HG03460 (cell line): ENCODE data around the gene AMOTL2.

Experiments used
- ATAC-seq: cut with Tn5 transposase; IDR thresholded peaks from one replicate; pipeline ENCODE4 v1.9.1; 2021; ENCODE audit not compliant: unreplicated experiment

Gene AMOTL2

DNA sequence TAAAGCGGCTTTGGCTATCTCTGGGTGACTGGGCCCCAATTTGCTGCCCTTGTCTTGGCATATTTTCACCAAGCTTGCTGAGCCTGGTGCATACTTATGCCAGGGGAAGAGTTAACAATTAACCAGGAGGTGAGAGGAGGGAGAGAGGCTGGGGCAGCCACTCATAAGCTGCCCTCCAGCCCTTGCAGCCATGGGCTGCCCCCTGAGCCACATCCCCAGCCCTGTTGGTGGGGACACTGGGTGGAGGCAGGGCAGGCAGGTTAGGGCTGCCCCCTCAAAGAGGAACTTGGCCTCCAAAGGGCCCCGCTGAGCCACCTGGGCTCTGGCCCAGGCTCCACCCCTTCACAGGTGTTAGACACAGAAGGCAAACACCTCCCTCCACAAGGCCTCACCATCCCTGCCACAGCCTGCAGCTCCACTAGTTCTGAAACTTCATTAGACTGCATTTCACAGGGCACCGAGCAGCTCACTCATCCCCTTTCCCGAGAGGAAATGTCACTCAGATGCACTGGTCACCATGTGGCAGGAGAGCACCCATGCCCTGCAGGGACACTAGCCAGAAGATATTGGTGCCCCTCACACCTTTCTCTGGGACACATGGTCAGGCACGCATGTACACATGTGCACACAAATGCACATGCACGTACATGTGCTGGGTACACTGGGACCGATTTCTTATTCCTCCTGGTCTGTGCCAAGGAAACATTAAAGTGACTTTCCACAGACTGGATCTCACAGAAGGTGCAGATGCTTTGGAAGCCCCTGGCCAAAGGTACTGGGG, 20.2 kb downstream of the AMOTL2 start:
- ATAC-seq, result no peak

DNA sequence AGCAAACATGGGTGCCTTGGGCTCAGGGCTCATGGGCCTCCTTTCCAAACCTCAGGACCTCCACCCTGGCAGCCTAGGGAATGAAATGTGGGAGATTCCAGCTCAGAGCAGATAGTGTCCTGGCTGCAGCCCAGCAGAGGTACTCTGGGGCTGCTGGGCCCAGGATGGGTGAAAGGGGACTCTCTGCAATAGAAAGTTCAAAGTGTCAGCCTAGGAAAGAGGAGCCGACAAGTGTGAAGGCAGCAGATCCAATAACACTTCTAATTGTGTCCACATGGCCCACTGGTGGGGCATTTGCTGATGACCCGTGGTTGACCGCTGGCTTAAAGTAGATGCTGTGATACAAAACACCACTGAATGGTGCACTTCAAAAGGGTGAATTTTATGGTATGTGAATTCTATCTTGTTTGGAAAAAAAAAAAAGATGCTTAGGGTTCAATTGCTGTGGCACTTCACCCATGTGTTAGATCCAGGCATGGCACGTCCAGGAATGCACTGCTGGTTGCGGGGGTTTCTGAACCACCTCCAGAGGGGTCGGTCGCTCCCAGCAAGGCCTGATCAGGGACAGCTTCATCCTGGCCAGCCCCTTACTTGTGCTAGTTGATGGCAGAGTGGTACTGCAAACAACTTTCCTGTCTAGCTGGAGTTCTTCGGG, 20.9 kb downstream of the AMOTL2 start:
- ATAC-seq, result no peak

GRCh38 chr3:134352031-134352671, 22.1 kb downstream of the AMOTL2 start:
- no peak for ATAC-seq

DNA sequence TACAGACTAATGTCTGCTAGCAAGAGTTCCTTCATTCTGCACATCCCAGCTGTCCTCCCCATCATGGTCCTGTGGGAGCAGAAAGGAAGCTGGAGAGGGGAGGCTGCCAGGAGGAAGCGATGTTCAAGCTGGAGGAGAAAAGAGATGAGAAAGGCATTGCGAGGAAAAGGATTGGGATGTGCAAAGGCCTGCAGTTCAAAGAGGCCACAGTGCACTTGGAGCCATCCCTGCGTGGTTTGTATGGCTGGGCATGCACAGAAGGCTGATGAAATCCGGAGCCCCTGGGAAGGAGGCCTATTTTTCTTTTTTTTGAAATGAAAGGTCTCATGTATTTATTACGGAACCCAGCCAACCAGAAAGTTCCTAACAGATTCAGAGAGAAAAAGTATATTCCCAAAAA, 22.8 kb downstream of the AMOTL2 start:
- ATAC-seq, result no peak

DNA sequence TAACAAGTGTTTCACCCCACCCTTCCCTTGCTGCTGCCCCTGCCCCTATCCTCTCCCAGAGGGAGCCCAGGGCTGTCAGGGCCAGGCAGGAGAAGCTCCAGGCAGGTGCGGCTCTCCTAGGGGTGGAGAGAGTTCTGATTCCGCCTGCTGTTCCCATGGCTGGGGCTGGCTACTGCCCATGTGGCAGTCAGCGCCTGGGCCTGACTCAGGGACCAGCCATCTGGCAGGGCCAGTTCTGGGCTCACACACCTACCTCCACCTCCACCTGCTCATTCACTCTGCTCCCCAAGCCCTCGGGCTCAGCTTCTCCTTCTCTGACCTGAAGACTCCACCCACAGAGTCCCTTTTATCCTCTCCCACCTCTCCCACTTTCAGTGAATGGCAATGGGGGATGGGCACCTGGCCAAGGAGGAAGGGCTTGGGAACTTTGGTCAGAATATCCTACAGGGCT, 23.4 kb downstream of the AMOTL2 start:
- no peak for ATAC-seq

DNA sequence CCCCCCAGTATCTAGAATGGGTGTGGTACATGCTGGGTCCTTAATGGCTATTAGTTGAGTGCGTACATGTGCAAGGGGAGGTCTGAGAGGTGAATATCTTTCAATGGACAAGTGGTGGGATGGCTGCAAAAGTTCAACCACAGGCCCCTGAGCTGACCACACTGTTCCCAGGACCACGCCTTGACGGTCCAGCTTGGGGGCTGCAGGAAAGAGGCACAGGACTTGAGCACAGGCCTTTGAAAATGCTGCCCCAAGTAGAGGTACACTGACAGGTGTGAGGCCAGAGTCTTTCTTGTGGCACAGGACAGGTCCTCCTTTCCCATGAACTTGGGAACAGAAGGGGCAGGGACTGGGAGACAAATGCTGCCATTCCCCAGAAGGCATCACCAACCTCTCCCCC, 24.0 kb downstream of the AMOTL2 start:
- ATAC-seq, result no peak

DNA sequence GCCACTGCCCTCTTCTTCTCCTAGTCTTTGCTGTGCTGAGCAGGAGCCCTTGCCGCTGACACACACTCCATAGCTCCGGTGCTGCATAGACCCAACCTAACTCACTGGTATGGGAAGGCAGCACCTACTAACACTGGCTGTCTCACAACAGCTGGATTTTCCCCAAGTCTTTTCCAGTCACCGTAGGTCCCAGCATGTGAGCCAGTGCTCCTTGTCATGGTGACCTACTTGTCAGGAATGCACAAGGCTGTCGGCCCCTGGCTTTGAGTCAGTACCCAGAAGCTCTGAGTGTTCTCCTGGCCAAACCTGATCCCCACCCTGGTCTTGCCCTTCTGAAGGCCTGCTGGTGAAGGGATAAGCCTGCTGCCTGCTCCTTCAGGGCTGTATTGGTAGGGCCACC, 25.7 kb downstream of the AMOTL2 start:
- ATAC-seq, result no peak

GRCh38 chr3:134347551-134347950, 26.7 kb downstream of the AMOTL2 start:
- no peak for ATAC-seq

GRCh38 chr3:134346744-134347143, 27.5 kb downstream of the AMOTL2 start:
- ATAC-seq, result no peak

DNA sequence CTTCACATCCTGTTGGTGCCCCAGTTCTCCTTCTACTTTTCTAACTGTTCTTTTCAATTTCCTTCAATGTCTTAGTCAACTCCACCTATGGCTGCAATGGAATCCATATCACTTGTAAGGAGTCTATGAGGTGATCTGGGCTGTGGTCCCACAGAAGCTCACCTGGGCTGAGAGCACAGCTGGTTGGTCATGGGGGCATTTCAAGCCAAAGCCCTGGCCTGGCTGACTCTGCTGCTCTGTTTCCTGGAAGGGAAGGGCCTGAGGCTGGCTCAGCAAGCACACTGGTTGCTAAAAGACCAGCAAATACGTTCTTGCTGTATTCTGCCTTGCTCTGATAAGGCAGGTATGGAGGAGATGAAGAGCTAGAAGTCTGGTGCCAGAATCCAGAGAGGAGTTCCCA, 29.0 kb downstream of the AMOTL2 start:
- ATAC-seq, result no peak

DNA sequence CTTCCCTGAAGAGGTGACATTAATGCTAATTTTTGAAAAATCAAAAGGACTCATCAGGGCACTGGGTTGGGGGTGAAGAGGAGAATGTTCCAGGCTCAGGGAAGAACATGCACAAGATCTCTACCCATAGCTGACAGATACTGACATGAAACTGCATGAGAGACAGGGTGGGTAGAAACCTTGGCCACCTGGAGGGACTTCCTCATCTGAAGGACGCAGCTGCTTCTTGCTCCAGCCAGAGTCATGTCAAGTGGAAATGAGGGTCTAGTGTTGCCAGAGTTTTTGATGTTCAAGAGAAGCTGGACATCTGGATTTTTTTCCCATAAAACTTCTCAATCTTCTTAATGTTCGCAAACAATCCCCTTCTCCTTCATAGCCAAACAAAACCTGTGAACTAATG, 29.7 kb downstream of the AMOTL2 start:
- ATAC-seq, result no peak

GRCh38 chr3:134342259-134342658, 32.0 kb downstream of the AMOTL2 start:
- ATAC-seq, result no peak

GRCh38 chr3:134341389-134341788, 32.9 kb downstream of the AMOTL2 start:
- no peak for ATAC-seq

GRCh38 chr3:134340982-134341365, 33.3 kb downstream of the AMOTL2 start:
- ATAC-seq, result no peak

DNA sequence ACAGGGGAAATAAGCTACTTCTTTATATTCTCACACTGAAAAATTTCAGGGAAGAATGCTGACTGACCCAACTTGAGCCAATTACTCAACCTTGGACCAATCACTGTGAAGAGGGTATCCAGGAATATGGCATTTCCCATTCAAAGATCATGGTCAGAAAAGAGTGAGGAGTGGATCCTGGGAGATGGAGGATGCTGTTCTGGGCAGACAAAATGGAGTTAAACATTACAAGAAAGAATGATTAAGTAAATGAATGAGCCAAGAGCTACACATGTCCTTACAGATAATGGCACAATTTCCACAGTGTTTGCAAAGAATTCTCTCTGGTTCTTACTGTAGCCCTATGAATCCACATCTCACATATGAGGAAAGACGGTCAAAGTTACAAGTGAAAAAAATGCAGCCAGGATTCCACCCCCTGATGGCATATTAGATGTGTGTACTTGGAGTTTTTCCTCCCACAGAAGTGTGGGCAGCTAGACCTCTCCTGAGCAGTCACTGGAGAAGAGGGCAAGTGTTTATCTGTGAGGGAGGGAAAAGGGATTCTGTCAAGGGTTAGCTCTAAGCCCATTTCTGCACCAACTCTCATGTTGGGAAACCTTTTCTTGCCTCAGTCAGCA, 33.8 kb downstream of the AMOTL2 start:
- ATAC-seq, result no peak

GRCh38 chr3:134339913-134340312, 34.3 kb downstream of the AMOTL2 start:
- no peak for ATAC-seq

DNA sequence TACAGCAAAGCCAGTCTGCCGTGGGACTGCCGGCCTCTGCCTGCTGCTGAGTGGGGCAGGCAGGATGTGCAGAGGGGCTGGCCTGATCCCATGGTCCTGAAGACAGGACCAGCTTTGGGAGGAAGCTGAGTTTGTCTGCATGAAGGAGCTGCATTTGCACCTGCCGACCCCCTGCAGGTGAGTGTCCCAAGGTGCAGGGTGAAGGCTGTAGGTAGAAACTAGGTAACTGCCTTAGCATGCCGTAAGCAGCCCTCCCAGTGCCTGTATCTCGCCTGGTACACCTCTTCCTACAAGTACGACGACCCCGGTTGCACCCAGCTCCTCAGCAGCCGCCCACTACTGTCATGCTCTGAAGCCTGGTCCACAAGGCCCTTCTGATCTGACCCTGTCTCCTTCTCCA, 34.9 kb downstream of the AMOTL2 start:
- ATAC-seq, result no peak

- no peak for ATAC-seq
These were observed 35.6 kb downstream of the AMOTL2 start for GRCh38 chr3:134338516-134339261.

- no peak for ATAC-seq
These were observed 36.1 kb downstream of the AMOTL2 start for GRCh38 chr3:134338201-134338512.

DNA sequence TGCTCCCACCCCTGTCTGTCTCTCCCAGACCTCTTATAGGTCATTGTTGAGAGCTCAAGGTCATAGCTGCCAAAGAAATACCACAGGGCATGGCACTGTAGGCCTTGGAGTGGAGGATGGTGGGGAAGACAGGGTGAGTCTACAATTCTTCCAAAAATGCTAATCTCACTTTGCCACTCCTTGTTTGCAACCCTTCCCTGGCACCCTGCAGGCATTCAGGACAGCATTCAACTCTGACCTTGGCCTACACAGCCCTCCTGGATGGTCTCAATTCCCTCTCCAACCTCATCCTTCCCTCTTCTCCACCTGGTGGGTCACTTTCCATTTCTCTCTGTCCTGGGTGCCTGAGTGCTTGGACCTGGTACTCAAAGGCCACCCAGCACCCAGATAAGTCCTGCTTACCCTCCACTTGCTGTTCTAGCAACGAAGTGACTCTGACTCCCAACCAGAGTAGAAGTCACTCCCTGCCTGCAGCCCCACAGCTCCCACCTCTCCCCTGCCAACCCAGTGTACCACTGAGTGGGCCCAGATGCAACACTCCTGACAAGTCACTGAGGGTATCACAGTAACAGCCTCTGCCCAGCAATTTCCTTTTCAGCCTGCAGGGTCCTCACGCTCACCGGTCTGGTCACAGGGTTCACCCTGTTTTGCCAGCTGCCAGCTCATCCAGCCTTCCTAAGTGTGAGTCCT, 36.6 kb downstream of the AMOTL2 start:
- ATAC-seq, result no peak

GRCh38 chr3:134337071-134337482, 37.2 kb downstream of the AMOTL2 start:
- ATAC-seq, result no peak
